ENCODE results near the gene TBL3. TPM values are rescaled to one million over a fixed set of nuclear protein-coding genes. Genes with fewer than 3 reads are reported as not detected.
A peak's percentile ranks its signal among the peaks of the same experiment; 100 is the strongest.

TBL3 gene
- total and polyA plus RNA-seq, 9 of the 15 experiments (the other 6 are each of a cell fraction or from before 2014, with no cell fraction given) = 0.97 to 117 (median 24.5) TPM

GRCh38 chr16:2003827-2004641, 32.2 kb downstream of the TBL3 start (continued):
- TF ChIP-seq CEBPG (CRISPR knock-in tag; IDR thresholded peaks at IDR 0.05) (no peak), CEBPG (tag; conservative IDR thresholded peaks at IDR 0.05 in 1 of 2, IDR thresholded peaks at IDR 0.05 in 1 of 2) (no peak), BCL6 (CRISPR knock-in tag; IDR thresholded peaks at IDR 0.05) (no peak), ZNF23 (CRISPR knock-in tag; IDR thresholded peaks at IDR 0.05) (no peak), ATF1 (CRISPR knock-in tag; IDR thresholded peaks at IDR 0.05) (no peak), ATF1 (tag; IDR thresholded peaks at IDR 0.05) (peak; percentile 50), XRCC5 (IDR thresholded peaks at IDR 0.05; ENCODE audit: low read depth, low read length) (peak; percentile 99), E2F4 (CRISPR knock-in tag; IDR thresholded peaks at IDR 0.05; ENCODE audit: low read depth) (0 out of 2 replicates have a peak, but pooled peaks have one; percentile 8), JUND (IDR thresholded peaks at IDR 0.05; ENCODE audit: borderline replicate concordance, low read depth, low read length) (peak; percentile 49; the same call in 1 of the 2 replicates), JUND (tag; IDR thresholded peaks at IDR 0.05; ENCODE audit: borderline replicate concordance, low read depth, low read length) (no peak; the same call in 2 of the 3 replicates), NRF1 (conservative IDR thresholded peaks at IDR 0.05 in 1 of 2, IDR thresholded peaks at IDR 0.05 in 1 of 2) (peak in 1 of 2 experiments; percentile 27; a peak in 2 of 4 replicates), ZNF445 (CRISPR knock-in tag; IDR thresholded peaks at IDR 0.05; ENCODE audit: low read depth) (no peak), ETV5 (CRISPR knock-in tag; IDR thresholded peaks at IDR 0.05; ENCODE audit: low read depth) (no peak; the same call in 1 of the 2 replicates), ZBTB43 (CRISPR knock-in tag; IDR thresholded peaks at IDR 0.05) (0 out of 2 replicates have a peak, but pooled peaks have one; percentile 21), VEZF1 (CRISPR knock-in tag; IDR thresholded peaks at IDR 0.05) (peak; percentile 47; the same call in 1 of the 2 replicates)
- TF ChIP-seq, protein P1, sequence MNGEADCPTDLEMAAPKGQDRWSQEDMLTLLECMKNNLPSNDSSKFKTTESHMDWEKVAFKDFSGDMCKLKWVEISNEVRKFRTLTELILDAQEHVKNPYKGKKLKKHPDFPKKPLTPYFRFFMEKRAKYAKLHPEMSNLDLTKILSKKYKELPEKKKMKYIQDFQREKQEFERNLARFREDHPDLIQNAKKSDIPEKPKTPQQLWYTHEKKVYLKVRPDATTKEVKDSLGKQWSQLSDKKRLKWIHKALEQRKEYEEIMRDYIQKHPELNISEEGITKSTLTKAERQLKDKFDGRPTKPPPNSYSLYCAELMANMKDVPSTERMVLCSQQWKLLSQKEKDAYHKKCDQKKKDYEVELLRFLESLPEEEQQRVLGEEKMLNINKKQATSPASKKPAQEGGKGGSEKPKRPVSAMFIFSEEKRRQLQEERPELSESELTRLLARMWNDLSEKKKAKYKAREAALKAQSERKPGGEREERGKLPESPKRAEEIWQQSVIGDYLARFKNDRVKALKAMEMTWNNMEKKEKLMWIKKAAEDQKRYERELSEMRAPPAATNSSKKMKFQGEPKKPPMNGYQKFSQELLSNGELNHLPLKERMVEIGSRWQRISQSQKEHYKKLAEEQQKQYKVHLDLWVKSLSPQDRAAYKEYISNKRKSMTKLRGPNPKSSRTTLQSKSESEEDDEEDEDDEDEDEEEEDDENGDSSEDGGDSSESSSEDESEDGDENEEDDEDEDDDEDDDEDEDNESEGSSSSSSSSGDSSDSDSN (IDR thresholded peaks at IDR 0.05; ENCODE audit: borderline replicate concordance in 1 of 2, low read depth in 2 of 2, low read length in 2 of 2) = peak; percentile 47 to 81; a peak in 2 of 4 replicates
- TF ChIP-seq, protein P2, sequence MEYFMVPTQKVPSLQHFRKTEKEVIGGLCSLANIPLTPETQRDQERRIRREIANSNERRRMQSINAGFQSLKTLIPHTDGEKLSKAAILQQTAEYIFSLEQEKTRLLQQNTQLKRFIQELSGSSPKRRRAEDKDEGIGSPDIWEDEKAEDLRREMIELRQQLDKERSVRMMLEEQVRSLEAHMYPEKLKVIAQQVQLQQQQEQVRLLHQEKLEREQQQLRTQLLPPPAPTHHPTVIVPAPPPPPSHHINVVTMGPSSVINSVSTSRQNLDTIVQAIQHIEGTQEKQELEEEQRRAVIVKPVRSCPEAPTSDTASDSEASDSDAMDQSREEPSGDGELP (CRISPR knock-in tag; IDR thresholded peaks at IDR 0.05; ENCODE audit: borderline replicate concordance) = peak; percentile 98
